Mucosa of descending colon (tissue), 3 donors: Measurements from ENCODE around the gene GDPD3. TPM values are rescaled to one million over a fixed set of nuclear protein-coding genes. Genes with fewer than 3 reads are reported as not detected.

Experiments
- ATAC-seq: fragments of 200-7000 bp; cut with Tn5 transposase; one replicate; pipeline ENCODE4 v1.9.1; 2020; ENCODE audit warnings: mild to moderate bottlenecking, moderate library complexity
- DNase-seq, 3 donors: peaks; one replicate each; pipeline ENCODE4 v3.0.0-alpha.2; 2020
- H3K36me3 ChIP-seq: fragments of 200-600 bp; one replicate; pipeline ENCODE4 v1.8.0; 2021; ENCODE audit warnings: low read depth, mild to moderate bottlenecking
- H3K4me1 ChIP-seq: fragments of 200-600 bp; one replicate; pipeline ENCODE4 v1.8.0; 2021; ENCODE audit warnings: low read depth, mild to moderate bottlenecking
- H3K4me3 ChIP-seq: fragments of 200-600 bp; one replicate; pipeline ENCODE4 v1.8.0; 2021; ENCODE audit warnings: mild to moderate bottlenecking
- H3K9me3 ChIP-seq: fragments of 200-600 bp; one replicate; pipeline ENCODE4 v1.8.0; 2021; ENCODE audit warnings: mild to moderate bottlenecking
- intact Hi-C, 2 donors: fragments of 100-400 bp; cut with DNase I in 1 of 2; cut with micrococcal nuclease in 1 of 2; formaldehyde crosslinking; loops; one replicate each; pipeline versions ENCODE4 v1.11.0 to v1.11.1; 2022; cut with DNase I, micrococcal nuclease
- total RNA-seq, 3 donors: library from RNA; stranded (reverse); fragmentation: NEBNext Ultra II Directional in 2 of 3; extraction: Animal tissue kit (Norgen Biotek cat#: 25700) in 2 of 3; gene quantifications; one replicate each; pipeline versions ENCODE4 v1.2.1 to v1.2.4, GENCODE V29; 2021 to 2023
- TF ChIP-seq, protein P1 (sequence below): fragments of 200-600 bp; IDR thresholded peaks from one replicate; pipeline ENCODE4 v1.8.0; 2022; ENCODE audit warnings: antibody characterized with exemption, mild to moderate bottlenecking
- donor health status: DM: no; HTN: no; CAD: no; lungs with moderate emphysema.
- donor health status: DM: no; HTN: no; CAD: no.
- donor health status: DM: no; HTN: yes; CAD: no.

Gene GDPD3
- total RNA-seq, 3 donors from 2014 or later, result 29.6 to 75.3 (median 51.7) TPM

DNA sequence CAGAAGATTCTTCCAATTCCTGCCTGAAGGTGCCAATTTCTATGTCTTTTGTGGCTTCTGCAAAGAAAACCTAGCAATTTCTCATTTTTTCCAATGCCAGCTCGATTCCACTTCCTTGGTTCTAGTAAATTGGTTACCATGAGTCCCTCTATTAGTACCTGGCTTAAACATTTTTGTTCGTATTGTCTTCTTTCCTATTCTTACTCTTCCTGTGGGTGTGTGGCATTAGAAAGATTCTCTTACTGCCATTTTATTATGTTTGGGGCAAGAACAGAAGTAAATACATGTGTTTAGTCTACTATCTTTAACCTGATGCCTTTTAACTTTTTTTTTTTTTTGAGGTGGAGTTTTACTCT is 30.0 kb upstream of the GDPD3 start:
- H3K4me3 ChIP-seq, result no peak overlapping the region
- H3K9me3 ChIP-seq, result no peaks in the 10 kb centered on the region
- no peaks in the 10 kb centered on the region for H3K36me3 ChIP-seq
- H3K4me1 ChIP-seq, result peaks cover 9% of the 10 kb centered on the region
- DNase-seq (no peak), ATAC-seq (no peak)
- intact Hi-C loops, result no loop called here
- TF ChIP-seq, protein P1, sequence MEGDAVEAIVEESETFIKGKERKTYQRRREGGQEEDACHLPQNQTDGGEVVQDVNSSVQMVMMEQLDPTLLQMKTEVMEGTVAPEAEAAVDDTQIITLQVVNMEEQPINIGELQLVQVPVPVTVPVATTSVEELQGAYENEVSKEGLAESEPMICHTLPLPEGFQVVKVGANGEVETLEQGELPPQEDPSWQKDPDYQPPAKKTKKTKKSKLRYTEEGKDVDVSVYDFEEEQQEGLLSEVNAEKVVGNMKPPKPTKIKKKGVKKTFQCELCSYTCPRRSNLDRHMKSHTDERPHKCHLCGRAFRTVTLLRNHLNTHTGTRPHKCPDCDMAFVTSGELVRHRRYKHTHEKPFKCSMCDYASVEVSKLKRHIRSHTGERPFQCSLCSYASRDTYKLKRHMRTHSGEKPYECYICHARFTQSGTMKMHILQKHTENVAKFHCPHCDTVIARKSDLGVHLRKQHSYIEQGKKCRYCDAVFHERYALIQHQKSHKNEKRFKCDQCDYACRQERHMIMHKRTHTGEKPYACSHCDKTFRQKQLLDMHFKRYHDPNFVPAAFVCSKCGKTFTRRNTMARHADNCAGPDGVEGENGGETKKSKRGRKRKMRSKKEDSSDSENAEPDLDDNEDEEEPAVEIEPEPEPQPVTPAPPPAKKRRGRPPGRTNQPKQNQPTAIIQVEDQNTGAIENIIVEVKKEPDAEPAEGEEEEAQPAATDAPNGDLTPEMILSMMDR, result no peak

GRCh38 chr16:30142672-30143346 is 29.5 kb upstream of the GDPD3 start:
- Histone ChIP-seq H3K36me3 (no peaks in the 10 kb centered on the region), H3K9me3 (no peaks in the 10 kb centered on the region), H3K4me3 (no peak overlapping the region), H3K4me1 (peaks cover 9% of the 10 kb centered on the region)
- TF ChIP-seq, protein P1, result no peak
- peak; percentile 30 for ATAC-seq
- intact Hi-C loops, result no loop called here
- DNase-seq, result no peak

GRCh38 chr16:30141750-30142149 is 28.4 kb upstream of the GDPD3 start:
- intact Hi-C loops, result no loop called here

GRCh38 chr16:30139583-30140481 is 26.5 kb upstream of the GDPD3 start:
- DNase-seq (peak in 2 of 3 donors; percentile 22 to 55), ATAC-seq (peak; percentile 97)
- H3K36me3 ChIP-seq, result no peaks in the 10 kb centered on the region
- no peaks in the 10 kb centered on the region for H3K9me3 ChIP-seq
- H3K4me1 ChIP-seq, result peaks cover 9% of the 10 kb centered on the region
- TF ChIP-seq, protein P1, result no peak
- intact Hi-C loops, result no loop called here
- no peak overlapping the region for H3K4me3 ChIP-seq

More at GRCh38 chr16:30141750-30142149, 28.4 kb upstream of the GDPD3 start:
- ATAC-seq (no peak), DNase-seq (peak in 1 of 3 donors; percentile 12)
- no peaks in the 10 kb centered on the region for H3K9me3 ChIP-seq
- H3K4me1 ChIP-seq, result peaks cover 9% of the 10 kb centered on the region
- TF ChIP-seq, protein P1, result no peak
- H3K36me3 ChIP-seq, result no peaks in the 10 kb centered on the region
- H3K4me3 ChIP-seq, result no peak overlapping the region

GRCh38 chr16:30137897-30138296 is 24.6 kb upstream of the GDPD3 start:
- DNase-seq, result peak in 1 of 3 donors; percentile 35
- intact Hi-C loops, result no loop called here
- Histone ChIP-seq H3K4me3 (no peak overlapping the region), H3K36me3 (no peaks in the 10 kb centered on the region), H3K9me3 (no peaks in the 10 kb centered on the region), H3K4me1 (peaks cover 9% of the 10 kb centered on the region)
- TF ChIP-seq, protein P1, result no peak
- no peak for ATAC-seq
